ENCODE measurements around the gene STAC. TPM values are rescaled to one million over a fixed set of nuclear protein-coding genes. Genes with fewer than 3 reads are reported as not detected.
A peak's percentile ranks its signal among the peaks of the same experiment; 100 is the strongest.

STAC gene
- total RNA-seq, 1 donor from 2014 or later, result 7.1 TPM

GRCh38 chr3:36512555-36512954 is 132.3 kb downstream of the STAC start:
- Histone ChIP-seq H3K79me2 (ENCODE audit: insufficient read depth, low read length) (no peaks in the 10 kb centered on the region), H3K4me1 (ENCODE audit: insufficient read depth, low read length) (no peaks in the 10 kb centered on the region), H4K20me1 (ENCODE audit: insufficient read depth, low read length) (no peaks in the 10 kb centered on the region), H3K36me3 (ENCODE audit: insufficient read depth, low read length) (peaks cover 4% of the 10 kb centered on the region), H3K9me3 (ENCODE audit: insufficient read depth, low read depth, low read length) (no peaks in the 10 kb centered on the region), H3K4me2 (ENCODE audit: low read length) (no peak overlapping the region), H3K4me3 (ENCODE audit: insufficient read depth, low read depth, low read length) (no peak overlapping the region), H3K9ac (ENCODE audit: low read length) (no peak overlapping the region), H2AFZ (ENCODE audit: low read depth, low read length) (no peak overlapping the region), H3K27ac (ENCODE audit: low read depth, low read length) (no peak overlapping the region), H3K27me3 (ENCODE audit: insufficient read depth, low read length) (no peaks in the 10 kb centered on the region)
- peak; percentile 89 for DNase-seq (ENCODE audit: low read depth)
- H3K9me3 Mint-ChIP-seq (ENCODE audit: unreplicated experiment), result peaks cover 7% of the 10 kb centered on the region
- H3K27ac Mint-ChIP-seq (ENCODE audit: unreplicated experiment), result no peak overlapping the region
- FAIRE-seq, result no peak
- peaks cover 3% of the 10 kb centered on the region for H3K4me1 Mint-ChIP-seq (ENCODE audit: low read depth, unreplicated experiment)
- no peak overlapping the region for H3K4me3 Mint-ChIP-seq (ENCODE audit: unreplicated experiment)
- no peak for TF ChIP-seq CTCF (IDR thresholded peaks at IDR 0.05; ENCODE audit: insufficient read depth, low read depth, low read length)
- TF ChIP-seq EZH2 (IDR thresholded peaks at IDR 0.05; ENCODE audit: insufficient read depth, low read length), result no peak
- peaks cover 6% of the 10 kb centered on the region for H3K36me3 Mint-ChIP-seq (ENCODE audit: low read depth, unreplicated experiment)
- no peaks in the 10 kb centered on the region for H3K27me3 Mint-ChIP-seq (ENCODE audit: low read depth, unreplicated experiment)

GRCh38 chr3:36514171-36514570 is 133.9 kb downstream of the STAC start:
- Mint-ChIP-seq H3K27ac (ENCODE audit: unreplicated experiment) (no peak overlapping the region), H3K4me1 (ENCODE audit: low read depth, unreplicated experiment) (peaks cover 3% of the 10 kb centered on the region), H3K4me3 (ENCODE audit: unreplicated experiment) (no peak overlapping the region), H3K36me3 (ENCODE audit: low read depth, unreplicated experiment) (peaks cover 4% of the 10 kb centered on the region), H3K27me3 (ENCODE audit: low read depth, unreplicated experiment) (no peaks in the 10 kb centered on the region), H3K9me3 (ENCODE audit: unreplicated experiment) (peaks cover 2% of the 10 kb centered on the region)
- DNase-seq (ENCODE audit: low read depth), result peak; percentile 63
- H3K79me2 ChIP-seq (ENCODE audit: insufficient read depth, low read length), result no peaks in the 10 kb centered on the region
- no peak overlapping the region for H2AFZ ChIP-seq (ENCODE audit: low read depth, low read length)
- H3K27ac ChIP-seq (ENCODE audit: low read depth, low read length), result no peak overlapping the region
- H3K4me3 ChIP-seq (ENCODE audit: insufficient read depth, low read depth, low read length), result no peak overlapping the region
- TF ChIP-seq EZH2 (IDR thresholded peaks at IDR 0.05; ENCODE audit: insufficient read depth, low read length) (no peak), CTCF (IDR thresholded peaks at IDR 0.05; ENCODE audit: insufficient read depth, low read depth, low read length) (no peak)
- no peaks in the 10 kb centered on the region for H4K20me1 ChIP-seq (ENCODE audit: insufficient read depth, low read length)
- H3K4me1 ChIP-seq (ENCODE audit: insufficient read depth, low read length), result no peaks in the 10 kb centered on the region
- no peaks in the 10 kb centered on the region for H3K27me3 ChIP-seq (ENCODE audit: insufficient read depth, low read length)
- no peaks in the 10 kb centered on the region for H3K9me3 ChIP-seq (ENCODE audit: insufficient read depth, low read depth, low read length)
- H3K9ac ChIP-seq (ENCODE audit: low read length), result no peak overlapping the region
- H3K4me2 ChIP-seq (ENCODE audit: low read length), result no peak overlapping the region
- H3K36me3 ChIP-seq (ENCODE audit: insufficient read depth, low read length), result peaks cover 2% of the 10 kb centered on the region
- no peak for FAIRE-seq

- no peaks in the 10 kb centered on the region for H3K9me3 Mint-ChIP-seq (ENCODE audit: unreplicated experiment)
- no peak overlapping the region for H3K27ac ChIP-seq (ENCODE audit: low read depth, low read length)
- H3K4me3 ChIP-seq (ENCODE audit: insufficient read depth, low read depth, low read length), result no peak overlapping the region
- H3K79me2 ChIP-seq (ENCODE audit: insufficient read depth, low read length), result no peaks in the 10 kb centered on the region
- H3K27me3 ChIP-seq (ENCODE audit: insufficient read depth, low read length), result no peaks in the 10 kb centered on the region
- H3K36me3 Mint-ChIP-seq (ENCODE audit: low read depth, unreplicated experiment), result no peaks in the 10 kb centered on the region
- no peaks in the 10 kb centered on the region for H3K4me1 ChIP-seq (ENCODE audit: insufficient read depth, low read length)
- H3K4me3 Mint-ChIP-seq (ENCODE audit: unreplicated experiment), result no peak overlapping the region
- no peaks in the 10 kb centered on the region for H4K20me1 ChIP-seq (ENCODE audit: insufficient read depth, low read length)
- no peak overlapping the region for H3K27ac Mint-ChIP-seq (ENCODE audit: unreplicated experiment)
- H3K27me3 Mint-ChIP-seq (ENCODE audit: low read depth, unreplicated experiment), result no peaks in the 10 kb centered on the region
- no peaks in the 10 kb centered on the region for H3K9me3 ChIP-seq (ENCODE audit: insufficient read depth, low read depth, low read length)
- H3K4me1 Mint-ChIP-seq (ENCODE audit: low read depth, unreplicated experiment), result peaks cover 2% of the 10 kb centered on the region
- no peak overlapping the region for H3K4me2 ChIP-seq (ENCODE audit: low read length)
- FAIRE-seq, result no peak
- DNase-seq (ENCODE audit: low read depth), result no peak
- H3K36me3 ChIP-seq (ENCODE audit: insufficient read depth, low read length), result peaks cover 2% of the 10 kb centered on the region
- H3K9ac ChIP-seq (ENCODE audit: low read length), result no peak overlapping the region
- H2AFZ ChIP-seq (ENCODE audit: low read depth, low read length), result no peak overlapping the region
- TF ChIP-seq CTCF (IDR thresholded peaks at IDR 0.05; ENCODE audit: insufficient read depth, low read depth, low read length), result no peak
- TF ChIP-seq EZH2 (IDR thresholded peaks at IDR 0.05; ENCODE audit: insufficient read depth, low read length), result no peak
These were observed 139.4 kb downstream of the STAC start for GRCh38 chr3:36519682-36520081.
